B cell (primary cell): ENCODE measurements around the gene GLCE. TPM values are rescaled to one million over a fixed set of nuclear protein-coding genes. Genes with fewer than 3 reads are reported as not detected.

Experiments used
- ATAC-seq: fragments of 200-7000 bp; cut with Tn5 transposase; one replicate; pipeline ENCODE4 v1.10.0; 2021; ENCODE audit warnings: low read depth, mild to moderate bottlenecking, moderate number of reproducible peaks, moderate library complexity
- CTCF ChIA-PET: fragments of 350-600 bp; sonication (Branson Sonifier 250); formaldehyde crosslinking; loops from one replicate; lab custom pipeline; 2021; ENCODE audit warnings: antibody characterized with exemption, inconsistent platforms; lab: Charles Lee
- POLR2A ChIA-PET: fragments of 350-600 bp; sonication (Branson Sonifier 250); formaldehyde crosslinking; loops from one replicate; lab custom pipeline; 2021; ENCODE audit warnings: antibody characterized with exemption; lab: Charles Lee
- DNase-seq: peaks from one replicate; pipeline ENCODE4 v3.0.0; 2013
- H2AFZ ChIP-seq: 2 replicates; pipeline ENCODE4 v1.6.1; 2012; ENCODE audit warnings: mild to moderate bottlenecking, low read depth, low read length; ENCODE audit not compliant: insufficient read depth, poor library complexity, severe bottlenecking
- H3K27ac ChIP-seq, 2 donors: 1 replicate in 1 of 2; 2 replicates in 1 of 2; pipeline ENCODE4 v1.5.1; 2012 to 2013; ENCODE audit warnings: low read length in 2 of 2, mild to moderate bottlenecking in 2 of 2, moderate library complexity in 1 of 2
- H3K27me3 ChIP-seq, 4 experiments: fragments of 200-600 bp in 1 of 4; sonication (generic) in 1 of 4; replicated peaks in 1 of 4; 1 replicate in 2 of 4; 2 replicates in 2 of 4; pipeline versions ENCODE4 v1.6.1 to v1.7.0; 2013 to 2016; ENCODE audit warnings: low read length in 3 of 4, mild to moderate bottlenecking in 2 of 4, mixed read lengths in 1 of 4, moderate library complexity in 1 of 4; ENCODE audit not compliant: insufficient read depth in 4 of 4, control insufficient read depth in 3 of 4; ENCODE audit errors: control extremely low read depth in 1 of 4
- H3K36me3 ChIP-seq, 2 experiments: replicated peaks in 1 of 2; 1 replicate in 1 of 2; 2 replicates in 1 of 2; pipeline versions ENCODE4 v1.6.1 to v1.7.1; 2013; ENCODE audit warnings: low read length in 1 of 2; ENCODE audit not compliant: insufficient read depth in 2 of 2, control insufficient read depth in 1 of 2; ENCODE audit errors: control extremely low read depth in 1 of 2, extremely low read depth in 1 of 2
- H3K4me1 ChIP-seq, 2 donors: fragments of 200-600 bp in 1 of 2; sonication (generic) in 1 of 2; 1 replicate in 1 of 2; 2 replicates in 1 of 2; pipeline versions ENCODE4 v1.5.1 to v1.6.1; 2013 to 2017; ENCODE audit warnings: low read length in 2 of 2; ENCODE audit not compliant: control insufficient read depth in 2 of 2, insufficient read depth in 2 of 2
- H3K4me2 ChIP-seq: replicated peaks from 2 replicates; pipeline ENCODE3; 2012; ENCODE audit warnings: mild to moderate bottlenecking, low read depth, low read length; ENCODE audit not compliant: poor library complexity, severe bottlenecking
- H3K4me3 ChIP-seq, 5 experiments: fragments of 200-600 bp in 1 of 5; sonication (generic) in 1 of 5; 1 replicate in 3 of 5; 2 replicates in 2 of 5; pipeline versions ENCODE4 v1.5.1 to v1.7.0; 2011 to 2016; ENCODE audit warnings: low read length in 4 of 5, mild to moderate bottlenecking in 4 of 5, low read depth in 2 of 5, control low read depth in 1 of 5, moderate library complexity in 1 of 5; ENCODE audit not compliant: insufficient read depth in 1 of 5; ENCODE audit errors: control extremely low read depth in 1 of 5, extremely low read depth in 1 of 5
- H3K79me2 ChIP-seq: fragments of 200-600 bp; sonication (generic); one replicate; pipeline ENCODE4 v1.6.0; 2016; ENCODE audit warnings: low read length; ENCODE audit not compliant: control insufficient read depth, insufficient read depth
- H3K9ac ChIP-seq: fragments of 200-600 bp; sonication (generic); 2 replicates; pipeline ENCODE4 v1.6.1; 2017; ENCODE audit warnings: mild to moderate bottlenecking, low read length, moderate library complexity
- H3K9me3 ChIP-seq, 3 donors: one replicate each; pipeline versions ENCODE4 v1.6.1 to v1.7.1; 2013; ENCODE audit warnings: low read length in 2 of 3; ENCODE audit not compliant: control insufficient read depth in 2 of 3, insufficient read depth in 1 of 3; ENCODE audit errors: control extremely low read depth in 1 of 3
- H4K20me1 ChIP-seq: 2 replicates; pipeline ENCODE4 v1.6.0; 2012; ENCODE audit warnings: mild to moderate bottlenecking, low read length; ENCODE audit not compliant: insufficient read depth, control insufficient read depth, poor library complexity, severe bottlenecking
- H3K27ac Mint-ChIP-seq: one replicate; pipeline ENCODE4 v1.8.0; 2021; ENCODE audit warnings: mixed read lengths
- H3K27me3 Mint-ChIP-seq: one replicate; pipeline ENCODE4 v1.8.0; 2021; ENCODE audit warnings: mixed read lengths
- H3K4me1 Mint-ChIP-seq: one replicate; pipeline ENCODE4 v1.8.0; 2021; ENCODE audit warnings: mixed read lengths
- H3K4me3 Mint-ChIP-seq: one replicate; pipeline ENCODE4 v1.8.0; 2021; ENCODE audit warnings: mixed read lengths
- H3K9me3 Mint-ChIP-seq: one replicate; pipeline ENCODE4 v1.8.0; 2022; ENCODE audit warnings: mixed read lengths; ENCODE audit not compliant: insufficient read depth
- EZH2 ChIP-seq: IDR thresholded peaks from 2 replicates; pipeline ENCODE4 v1.6.1; 2012; ENCODE audit warnings: borderline replicate concordance, low read depth, mild to moderate bottlenecking, moderate library complexity, low read length; ENCODE audit not compliant: insufficient read depth, poor library complexity, severe bottlenecking
- WGBS: methylation state at CpG from one replicate; pipeline ENCODE4 v1.1.5; 2013; ENCODE audit warnings: missing lambda C conversion rate; ENCODE audit not compliant: insufficient coverage; 5-methylcytosine and 5-hydroxymethylcytosine counted together
- intact Hi-C: fragments of 100-400 bp; cut with micrococcal nuclease; formaldehyde crosslinking; loops from one replicate; pipeline ENCODE4 v1.10.0; 2022
- polyA plus RNA-seq: library from polyadenylated mRNA; depleted of rRNA; stranded (reverse); fragments of >200 nt; gene quantifications from 2 replicates; pipeline ENCODE4 v1.2.3, GENCODE V29; 2012
- total RNA-seq, 2 donors: library from RNA; stranded (reverse); fragments of 120-200 nt in 1 of 2; gene quantifications; 1 replicate in 1 of 2; 2 replicates in 1 of 2; pipeline versions ENCODE4 v1.2.3 to v1.2.4, GENCODE V29; 2013 to 2022
- TF ChIP-seq, protein P1 (sequence below): fragments of 200-600 bp; IDR thresholded peaks from one replicate; pipeline ENCODE4 v1.8.0; 2022; ENCODE audit warnings: antibody characterized with exemption, mild to moderate bottlenecking

GLCE gene
- total and polyA plus RNA-seq, 2 donors (not counting 1 experiment from before 2014, with no cell fraction given), result 3.0 to 5.3 TPM

DNA sequence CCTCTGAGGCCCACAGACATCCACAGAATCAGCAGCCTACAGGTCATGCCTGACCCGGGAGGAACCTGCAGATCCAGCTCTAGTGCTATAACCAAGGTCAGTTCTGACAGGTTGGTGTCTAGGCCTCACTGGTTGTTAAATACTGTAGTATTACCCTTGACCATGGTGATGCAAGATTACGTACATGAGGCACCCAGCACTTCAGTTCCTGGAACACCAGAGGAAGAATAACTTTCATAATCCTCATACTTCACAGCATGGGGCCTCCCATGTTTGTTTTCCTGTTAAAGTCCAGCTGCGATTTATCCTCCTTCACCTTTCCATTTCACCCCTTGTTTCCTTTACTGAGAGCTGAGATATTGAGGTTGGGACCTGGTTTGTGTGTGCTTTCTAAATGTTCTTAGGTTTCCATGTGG lies 34.4 kb upstream of the GLCE start:
- ChIA-PET POLR2A (no interaction called here), CTCF (no interaction called here)
- Histone ChIP-seq H3K4me2 (no peak overlapping the region), H3K9me3 (no peaks in the 10 kb centered on the region), H3K79me2 (no peaks in the 10 kb centered on the region), H3K4me3 (no peak overlapping the region), H3K27ac (no peak overlapping the region), H4K20me1 (no peaks in the 10 kb centered on the region), H3K27me3 (no peaks in the 10 kb centered on the region), H2AFZ (no peak overlapping the region), H3K9ac (no peak overlapping the region), H3K36me3 (no peaks in the 10 kb centered on the region), H3K4me1 (no peaks in the 10 kb centered on the region)
- ATAC-seq (no peak), DNase-seq (no peak)
- Mint-ChIP-seq H3K4me3 (no peak overlapping the region), H3K27me3 (no peaks in the 10 kb centered on the region), H3K27ac (no peak overlapping the region), H3K9me3 (no peaks in the 10 kb centered on the region), H3K4me1 (no peaks in the 10 kb centered on the region)
- intact Hi-C loops, result no loop called here
- WGBS, result 68% methylated on average over 2 of the region's 3 CpGs
- no peak for TF ChIP-seq EZH2
- TF ChIP-seq, protein P1, sequence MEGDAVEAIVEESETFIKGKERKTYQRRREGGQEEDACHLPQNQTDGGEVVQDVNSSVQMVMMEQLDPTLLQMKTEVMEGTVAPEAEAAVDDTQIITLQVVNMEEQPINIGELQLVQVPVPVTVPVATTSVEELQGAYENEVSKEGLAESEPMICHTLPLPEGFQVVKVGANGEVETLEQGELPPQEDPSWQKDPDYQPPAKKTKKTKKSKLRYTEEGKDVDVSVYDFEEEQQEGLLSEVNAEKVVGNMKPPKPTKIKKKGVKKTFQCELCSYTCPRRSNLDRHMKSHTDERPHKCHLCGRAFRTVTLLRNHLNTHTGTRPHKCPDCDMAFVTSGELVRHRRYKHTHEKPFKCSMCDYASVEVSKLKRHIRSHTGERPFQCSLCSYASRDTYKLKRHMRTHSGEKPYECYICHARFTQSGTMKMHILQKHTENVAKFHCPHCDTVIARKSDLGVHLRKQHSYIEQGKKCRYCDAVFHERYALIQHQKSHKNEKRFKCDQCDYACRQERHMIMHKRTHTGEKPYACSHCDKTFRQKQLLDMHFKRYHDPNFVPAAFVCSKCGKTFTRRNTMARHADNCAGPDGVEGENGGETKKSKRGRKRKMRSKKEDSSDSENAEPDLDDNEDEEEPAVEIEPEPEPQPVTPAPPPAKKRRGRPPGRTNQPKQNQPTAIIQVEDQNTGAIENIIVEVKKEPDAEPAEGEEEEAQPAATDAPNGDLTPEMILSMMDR, result no peak

DNA sequence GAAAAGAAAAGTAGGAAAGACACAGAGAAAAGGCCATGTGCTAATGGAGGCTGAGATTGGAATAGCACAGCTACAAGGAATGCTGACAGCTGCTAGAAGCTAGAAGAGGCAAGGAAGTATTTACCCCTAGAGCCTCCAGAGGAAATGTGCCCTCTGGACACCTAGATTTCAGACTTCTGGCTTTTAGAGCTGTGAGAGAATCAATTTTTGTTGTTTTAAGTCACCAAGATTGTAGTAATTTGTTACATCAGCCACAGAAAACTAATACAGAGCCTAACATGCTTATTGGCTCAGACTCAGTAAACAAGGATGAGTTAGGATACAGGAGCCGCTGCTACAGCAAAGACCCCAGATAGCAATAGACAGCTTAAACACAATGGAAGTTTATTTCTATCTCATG lies 33.1 kb upstream of the GLCE start:
- Histone ChIP-seq H3K36me3 (no peaks in the 10 kb centered on the region), H3K27ac (no peak overlapping the region), H3K4me2 (no peak overlapping the region), H3K9me3 (no peaks in the 10 kb centered on the region), H3K9ac (no peak overlapping the region), H3K4me1 (peaks cover 4 to 10% of the 10 kb centered on the region in 2 donors), H3K4me3 (no peak overlapping the region), H3K79me2 (no peaks in the 10 kb centered on the region), H3K27me3 (no peaks in the 10 kb centered on the region), H4K20me1 (no peaks in the 10 kb centered on the region), H2AFZ (no peak overlapping the region)
- DNase-seq, result no peak
- Mint-ChIP-seq H3K9me3 (no peaks in the 10 kb centered on the region), H3K4me3 (no peak overlapping the region), H3K27ac (no peak overlapping the region), H3K27me3 (no peaks in the 10 kb centered on the region), H3K4me1 (peaks cover 12% of the 10 kb centered on the region)
- POLR2A ChIA-PET, result no interaction called here
- CTCF ChIA-PET, result no interaction called here
- no peak for TF ChIP-seq EZH2
- TF ChIP-seq, protein P1, result no peak
- no CpG with 5 or more reads among the region's 1 CpG for WGBS
- intact Hi-C loops, result no loop called here
- ATAC-seq, result no peak
